ENCODE data around the gene RBFOX1.

- TF ChIP-seq CTCF (IDR thresholded peaks at IDR 0.05) (no peak), POLR2A (IDR thresholded peaks at IDR 0.05; ENCODE audit: low read depth) (no peak), POLR2AphosphoS5 (IDR thresholded peaks at IDR 0.05) (no peak), EP300 (IDR thresholded peaks at IDR 0.05) (no peak)
Measured at GRCh38 chr16:7504844-7505243, 172.2 kb downstream of the RBFOX1 start.
